Cerebellar nuclear complex (tissue), 1 donor: ENCODE data around the gene ALG12.

Experiments used
- DNase-seq, 2 experiments: peaks; one replicate each; lab custom pipeline; 2025; lab: John Stamatoyannopoulos, UW

The ALG12 gene

DNA sequence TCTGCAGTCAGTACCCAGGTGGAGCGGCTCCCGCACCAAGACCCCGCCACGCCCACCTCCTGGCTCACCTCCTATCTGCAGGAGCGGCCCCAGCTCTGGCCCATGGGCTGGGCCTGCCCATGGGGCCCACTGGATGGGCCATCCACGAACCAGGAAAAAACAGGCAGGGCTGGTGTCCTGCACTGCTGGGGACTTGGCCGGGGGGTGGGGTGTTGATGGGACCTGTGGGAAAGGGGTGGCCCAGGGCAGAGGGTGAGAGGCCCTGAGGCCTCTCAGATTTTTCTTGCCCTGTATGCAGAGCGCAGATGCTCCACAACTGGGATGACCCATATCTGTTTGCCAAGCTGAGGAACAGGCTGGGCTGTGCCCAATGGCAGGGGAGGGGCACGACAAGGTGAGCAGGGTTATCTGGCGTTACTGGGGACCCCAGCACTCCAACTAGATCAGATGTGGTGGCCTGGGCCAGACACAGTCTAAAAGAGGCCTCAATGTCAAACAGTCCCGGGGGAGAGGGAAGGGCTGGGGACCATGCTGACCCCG is 39.7 kb upstream of the ALG12 start:
- no peak for DNase-seq

DNA sequence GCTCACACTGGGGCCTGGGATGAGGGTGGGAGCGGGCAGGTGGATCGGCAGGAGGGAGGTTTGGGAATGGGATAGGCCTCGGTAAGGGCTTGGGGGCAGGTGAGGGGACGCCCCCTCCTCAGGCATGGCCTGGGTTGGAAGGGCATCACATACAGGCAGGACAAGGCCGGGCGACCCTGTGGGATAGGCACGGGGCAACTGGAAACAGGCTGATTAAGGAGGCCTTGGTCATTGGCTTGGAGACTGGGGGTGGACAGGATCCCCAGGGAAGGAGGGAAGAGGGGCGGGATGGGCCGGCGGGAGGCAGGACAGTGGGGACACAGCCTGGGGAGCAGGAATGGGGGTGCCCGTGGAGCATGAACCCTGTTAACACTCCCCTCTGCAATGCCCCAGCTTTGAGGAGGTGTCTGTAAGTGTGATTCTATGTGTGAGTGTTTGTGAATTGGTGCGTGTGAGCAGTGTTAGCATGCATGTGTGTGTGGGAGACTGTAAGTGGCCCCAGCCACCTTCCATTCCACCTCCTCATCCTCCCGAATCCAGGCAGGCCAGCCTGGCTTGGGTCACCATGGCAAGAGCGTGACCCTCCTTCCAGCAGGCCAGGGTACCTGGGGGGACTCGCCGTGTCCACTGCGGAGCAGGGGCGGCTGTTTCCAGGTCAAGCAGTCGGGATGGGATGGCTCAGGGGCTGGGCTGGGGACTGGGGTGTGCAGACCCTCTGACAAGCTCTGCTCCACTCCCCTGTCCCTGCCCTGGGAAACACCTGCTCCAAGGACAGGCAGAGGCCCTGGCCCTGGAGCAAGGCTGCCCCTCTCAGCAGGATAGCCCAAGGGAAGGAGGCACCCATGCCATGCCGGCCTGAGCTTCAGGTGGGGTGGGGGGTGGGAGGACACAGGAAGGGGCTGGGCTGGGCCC is 38.9 kb upstream of the ALG12 start:
- no peak for DNase-seq

DNA sequence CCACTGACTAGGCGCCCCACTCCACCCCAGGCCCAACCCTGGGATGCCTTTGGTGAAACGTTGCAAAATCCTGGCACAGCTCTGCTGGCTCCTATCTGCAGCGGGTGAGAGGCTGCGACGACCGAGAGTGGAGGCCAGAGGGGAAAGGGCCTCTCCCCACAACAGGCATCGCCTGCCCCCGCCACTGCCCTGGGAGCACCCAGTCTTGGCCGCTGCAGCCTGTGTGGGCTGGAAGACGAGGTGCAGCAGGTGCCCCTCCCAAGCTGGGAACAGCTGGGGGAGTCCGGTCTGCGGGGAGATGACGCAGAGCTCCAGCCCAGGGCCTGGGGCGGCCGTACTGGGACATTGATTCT is 38.2 kb upstream of the ALG12 start:
- no peak for DNase-seq

DNA sequence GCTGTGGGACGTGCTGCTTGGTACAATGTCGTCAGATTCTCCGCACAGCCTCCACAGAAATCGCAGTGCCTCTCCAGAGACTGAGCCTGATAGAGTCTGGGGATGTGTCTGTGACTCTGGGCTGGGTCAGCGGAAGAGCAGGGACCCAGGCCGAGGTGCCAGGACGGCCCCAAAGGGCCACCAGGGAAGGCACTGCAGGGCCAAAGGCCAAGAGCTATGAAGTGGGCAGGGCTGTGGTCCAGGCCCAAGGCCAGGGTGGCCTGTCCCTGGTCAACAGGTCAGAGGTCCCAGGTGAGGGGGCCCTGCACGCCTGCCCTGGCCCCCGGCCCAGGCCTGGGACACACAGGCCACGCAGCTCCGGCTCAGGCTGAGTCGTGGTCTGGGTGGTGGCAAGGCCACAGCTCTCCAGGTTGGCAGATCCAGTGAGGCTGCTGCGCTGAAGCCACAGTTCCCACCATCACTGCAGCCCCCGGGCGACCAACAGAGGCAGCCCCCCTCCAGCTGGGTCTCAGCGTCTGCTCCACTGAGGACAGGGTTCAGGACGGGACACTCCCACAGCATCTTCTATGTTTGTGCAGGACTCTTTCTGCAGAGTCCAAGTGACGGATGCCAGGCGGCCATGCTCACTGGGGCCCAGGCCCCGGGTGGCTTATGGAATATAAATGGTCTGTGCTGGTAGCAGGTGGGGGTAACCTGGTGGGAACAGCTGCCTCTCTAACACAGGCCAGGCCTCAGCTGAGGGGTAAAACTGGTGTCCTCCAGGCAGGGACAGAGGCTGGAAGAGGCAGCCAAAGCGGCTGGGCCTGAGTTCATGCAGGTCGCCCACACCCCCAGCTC is 37.6 kb upstream of the ALG12 start:
- DNase-seq, result no peak

DNA sequence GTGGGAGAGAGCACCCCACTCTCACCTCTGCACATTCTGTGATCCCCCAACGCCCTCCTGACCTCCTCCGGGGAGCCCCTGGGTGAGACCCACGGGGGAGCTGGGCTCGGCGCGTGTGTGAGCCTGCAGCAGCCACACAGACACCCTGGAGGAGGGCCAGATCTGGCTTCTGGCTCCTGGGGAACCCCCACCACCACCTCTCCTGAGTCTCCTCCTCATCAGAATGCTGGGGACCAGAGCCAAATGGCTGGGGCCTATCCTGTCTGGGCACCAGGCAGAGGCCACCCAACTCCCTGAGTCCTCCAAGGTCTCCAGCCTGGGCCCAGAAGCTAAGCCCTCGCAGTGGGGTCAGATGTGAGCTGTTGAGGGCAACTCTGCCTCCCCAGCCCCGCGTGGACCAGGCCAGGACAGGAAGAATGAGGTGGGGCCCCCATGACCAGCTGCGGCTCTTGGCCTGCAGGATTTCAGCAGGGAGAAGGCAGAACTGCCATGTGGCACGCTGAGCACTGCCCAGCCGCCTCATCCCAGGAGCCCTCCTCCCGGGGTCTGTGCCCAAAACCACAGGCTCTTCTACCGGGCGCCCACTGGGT is 36.8 kb upstream of the ALG12 start:
- no peak for DNase-seq

DNA sequence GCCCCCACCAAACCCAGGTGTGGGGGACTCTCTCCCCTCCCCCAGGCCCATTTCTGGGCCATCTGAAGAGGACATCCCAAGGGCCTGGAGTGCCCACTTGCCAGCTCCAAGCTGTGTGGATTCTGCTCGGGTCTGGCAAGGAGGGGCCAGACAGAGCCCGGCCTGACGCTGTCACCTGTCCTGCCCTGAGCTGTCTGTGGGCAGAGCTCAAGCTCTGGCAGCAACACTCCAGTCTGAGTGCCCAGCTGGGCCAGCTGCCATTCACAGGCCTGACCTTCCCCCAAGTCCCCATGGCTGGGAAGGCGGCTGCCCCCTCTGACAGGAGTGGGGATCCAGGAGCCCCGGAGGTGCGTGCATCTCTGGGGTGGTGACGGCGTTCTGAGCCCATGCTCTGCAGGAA is 36.1 kb upstream of the ALG12 start:
- DNase-seq, result no peak

DNA sequence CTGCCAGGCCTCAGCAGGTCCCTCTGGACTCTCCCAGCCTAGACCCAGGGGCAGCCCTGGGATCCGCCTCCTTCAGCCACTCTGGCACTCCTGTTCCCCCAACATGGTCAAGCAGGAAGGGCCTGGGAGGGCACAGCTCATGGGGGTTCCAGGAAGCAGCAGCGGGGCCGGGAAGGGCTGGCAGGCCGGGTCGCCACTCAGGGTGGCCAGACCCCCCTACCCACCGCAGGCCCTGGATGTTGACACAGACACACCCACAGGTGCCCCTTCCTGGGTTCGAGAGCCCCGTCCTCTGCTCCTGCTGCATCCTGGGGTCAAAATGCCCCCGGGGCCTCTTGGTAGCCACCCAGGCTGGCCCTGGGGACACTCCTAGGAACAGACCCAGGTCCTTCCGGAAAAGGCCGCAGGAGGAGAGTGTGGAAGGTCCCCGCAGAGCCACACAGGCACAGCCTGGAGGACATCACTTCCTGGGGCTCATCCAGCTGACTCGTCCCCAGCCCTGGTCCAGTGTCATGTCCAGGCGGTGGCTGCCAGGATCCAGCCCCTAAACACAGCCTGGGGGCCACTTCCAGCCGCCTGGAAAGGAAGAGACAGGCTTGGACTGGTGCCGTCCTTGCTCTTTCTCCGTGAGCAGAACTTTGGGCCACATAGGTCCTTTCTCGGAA is 35.6 kb upstream of the ALG12 start:
- no peak for DNase-seq

DNA sequence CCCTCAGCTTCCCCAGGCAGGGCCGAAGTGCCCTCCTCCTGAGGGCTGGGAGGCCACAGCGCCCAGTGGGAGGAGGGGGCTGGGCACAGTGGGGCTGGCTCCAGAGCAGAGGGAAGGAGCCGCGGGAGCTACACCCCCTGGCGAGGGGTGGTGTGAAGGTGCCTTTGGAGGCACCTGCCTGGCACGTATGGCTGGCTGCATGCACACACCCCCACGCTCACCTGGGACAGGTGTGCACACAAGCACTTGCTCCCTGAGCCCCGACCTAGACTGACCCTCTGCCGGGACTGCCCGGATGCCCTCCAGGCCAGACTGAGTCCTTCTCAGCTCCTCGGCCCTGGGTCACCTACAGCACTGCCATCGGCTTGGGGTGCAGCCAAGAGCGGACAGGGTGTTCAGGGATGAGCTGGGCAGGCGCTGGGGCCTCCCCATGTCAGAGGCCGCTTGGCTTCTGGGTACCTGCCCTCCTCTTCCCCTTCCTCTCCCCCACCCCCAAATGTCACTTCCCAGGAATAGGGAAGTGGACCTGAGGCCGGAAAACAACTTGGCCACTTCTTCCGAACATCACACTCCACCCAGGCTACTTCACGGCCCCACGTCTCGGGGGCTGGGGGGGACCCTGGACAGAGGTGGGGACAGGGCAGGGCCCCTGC is 34.9 kb upstream of the ALG12 start:
- DNase-seq, result no peak

DNA sequence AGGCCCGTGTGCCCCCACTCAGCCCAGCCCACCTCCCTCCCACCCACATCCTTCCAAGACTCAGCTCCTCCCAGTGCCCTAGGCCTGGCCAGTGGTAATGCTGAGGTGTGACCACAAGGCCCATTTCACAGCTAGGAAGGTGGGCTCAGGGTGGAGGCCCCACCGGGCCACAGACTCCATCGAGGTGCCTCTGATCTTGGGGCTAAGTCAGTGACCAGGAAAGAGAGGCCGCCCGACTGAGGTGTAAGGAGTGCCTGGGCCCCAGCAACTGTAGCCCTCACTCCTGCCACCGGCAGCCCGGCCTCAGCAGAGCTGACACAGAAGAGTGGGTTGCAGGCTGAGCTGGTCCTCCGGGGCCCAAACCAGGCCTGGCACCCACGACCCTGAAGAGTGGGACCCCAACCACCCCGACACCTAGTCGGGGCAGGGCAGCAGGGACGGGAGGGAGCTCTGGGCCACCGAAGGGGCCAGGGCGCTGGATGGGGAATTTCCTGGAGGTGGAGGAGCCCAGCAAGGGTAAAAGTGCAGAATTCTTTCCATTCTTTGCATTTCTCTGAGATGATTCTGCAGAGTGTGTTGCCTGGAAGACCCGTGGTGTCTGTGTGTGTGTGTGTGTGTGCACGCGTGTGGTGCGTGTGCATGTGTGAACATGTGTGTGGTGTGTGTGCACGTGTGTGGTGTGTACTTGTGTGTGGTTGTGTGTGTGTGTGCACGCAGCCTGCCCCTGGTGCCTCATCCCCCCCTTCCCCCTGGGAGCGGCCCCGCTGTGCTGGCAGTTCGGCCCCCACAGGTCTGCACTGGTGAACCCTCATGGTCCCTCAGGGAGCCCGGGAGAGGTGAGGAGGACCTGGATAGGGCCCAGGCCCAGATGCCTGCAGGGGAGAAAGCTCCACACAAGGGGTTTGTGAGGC is 34.0 kb upstream of the ALG12 start:
- no peak for DNase-seq

DNA sequence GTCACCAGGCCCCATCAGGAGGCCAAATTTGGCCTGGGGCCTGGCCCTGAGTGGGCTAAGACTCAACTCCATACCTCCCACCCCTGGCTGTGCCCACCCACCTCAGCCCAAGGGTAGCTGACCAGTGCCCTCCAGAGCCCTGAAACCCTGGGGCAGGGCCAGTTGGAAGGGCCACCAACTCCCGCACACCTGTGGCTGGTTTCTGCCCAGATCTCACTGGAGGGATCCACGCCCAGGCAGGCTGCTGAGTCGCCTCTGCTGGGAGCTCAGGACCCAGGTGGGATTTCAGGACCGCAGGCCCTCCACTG is 33.4 kb upstream of the ALG12 start:
- DNase-seq, result no peak

DNA sequence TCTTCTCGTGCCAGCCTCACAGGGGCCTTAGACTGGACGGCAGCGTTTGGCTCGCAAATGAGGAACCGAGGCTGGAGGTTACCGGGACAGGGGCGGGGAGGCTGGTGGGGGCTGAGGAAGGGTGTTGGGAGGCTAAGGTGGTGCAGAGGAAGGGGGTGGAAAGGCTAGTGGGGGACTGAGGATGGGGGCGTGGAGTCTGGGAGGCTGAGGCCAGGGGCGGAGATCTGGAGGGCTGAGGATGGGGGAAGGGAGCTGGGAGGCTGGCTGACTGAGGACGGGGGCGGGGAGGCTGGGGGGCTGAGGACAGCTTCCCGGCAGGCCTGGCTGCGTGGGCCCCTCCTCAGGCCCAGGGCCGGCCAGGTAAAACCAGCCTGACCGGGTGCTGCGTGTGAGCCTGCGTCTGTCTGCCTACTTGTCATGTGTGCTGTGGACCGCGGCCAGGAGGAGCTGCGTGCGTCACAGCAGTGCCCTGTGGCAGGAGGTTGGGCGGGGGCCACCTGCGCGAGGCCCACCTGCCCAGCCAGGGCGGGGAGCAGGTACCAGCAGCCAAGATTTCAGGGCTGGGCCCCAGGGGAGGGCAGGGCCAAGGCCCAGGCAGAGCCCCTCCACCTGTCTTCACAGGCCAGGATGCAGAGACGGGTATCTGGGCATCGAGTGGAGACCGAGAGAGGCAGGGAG is 32.9 kb upstream of the ALG12 start:
- DNase-seq, result no peak

DNA sequence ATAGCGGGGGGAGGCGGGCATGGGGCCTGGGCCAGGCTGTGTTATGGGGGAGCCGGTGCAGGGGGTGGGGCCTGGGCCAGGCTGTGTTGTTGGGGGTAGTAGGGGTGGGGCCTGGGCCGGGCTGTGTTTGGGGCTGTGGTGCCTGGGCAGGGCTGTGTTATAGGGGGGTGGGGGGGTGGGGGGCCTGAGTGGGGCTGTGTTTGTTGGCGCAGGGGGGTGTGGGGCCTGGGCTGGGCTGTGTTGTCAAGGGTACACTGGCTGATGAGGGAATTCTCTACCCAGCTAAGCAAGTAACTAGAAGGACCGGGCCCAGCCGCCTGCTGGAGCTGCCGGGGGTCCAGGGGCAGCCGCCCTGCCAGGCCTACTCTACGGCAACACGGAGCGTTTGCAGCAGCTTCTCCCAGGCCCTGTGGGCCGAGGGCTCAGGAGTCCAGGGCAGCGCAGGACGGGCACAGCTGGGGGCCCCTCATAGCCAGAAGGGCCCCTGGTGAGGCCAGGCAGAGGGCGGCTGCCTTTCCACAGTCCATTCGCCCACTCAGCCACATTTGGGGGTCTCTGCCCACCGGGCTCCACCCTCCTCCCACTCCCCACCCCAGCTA is 32.3 kb upstream of the ALG12 start:
- DNase-seq, result no peak

DNA sequence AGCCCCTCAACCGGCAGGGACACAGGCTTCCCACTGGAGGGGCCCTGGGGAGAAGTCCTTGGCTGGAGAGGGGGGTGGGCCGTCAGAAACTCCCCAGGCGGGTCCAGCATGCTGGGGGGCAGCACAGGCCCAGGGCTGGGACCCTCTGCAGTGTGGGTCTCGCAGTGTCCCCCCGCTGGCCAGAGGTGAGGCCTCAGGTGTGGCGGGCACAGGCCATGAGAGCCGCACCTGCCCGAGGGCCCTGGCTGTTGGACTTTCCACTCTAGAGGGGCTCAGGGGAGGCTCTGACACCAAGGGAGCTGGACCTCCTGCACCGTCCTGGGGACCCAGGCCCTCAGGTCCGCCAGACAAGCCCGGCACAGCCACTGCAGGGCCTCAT is 31.7 kb upstream of the ALG12 start:
- DNase-seq, result no peak

DNA sequence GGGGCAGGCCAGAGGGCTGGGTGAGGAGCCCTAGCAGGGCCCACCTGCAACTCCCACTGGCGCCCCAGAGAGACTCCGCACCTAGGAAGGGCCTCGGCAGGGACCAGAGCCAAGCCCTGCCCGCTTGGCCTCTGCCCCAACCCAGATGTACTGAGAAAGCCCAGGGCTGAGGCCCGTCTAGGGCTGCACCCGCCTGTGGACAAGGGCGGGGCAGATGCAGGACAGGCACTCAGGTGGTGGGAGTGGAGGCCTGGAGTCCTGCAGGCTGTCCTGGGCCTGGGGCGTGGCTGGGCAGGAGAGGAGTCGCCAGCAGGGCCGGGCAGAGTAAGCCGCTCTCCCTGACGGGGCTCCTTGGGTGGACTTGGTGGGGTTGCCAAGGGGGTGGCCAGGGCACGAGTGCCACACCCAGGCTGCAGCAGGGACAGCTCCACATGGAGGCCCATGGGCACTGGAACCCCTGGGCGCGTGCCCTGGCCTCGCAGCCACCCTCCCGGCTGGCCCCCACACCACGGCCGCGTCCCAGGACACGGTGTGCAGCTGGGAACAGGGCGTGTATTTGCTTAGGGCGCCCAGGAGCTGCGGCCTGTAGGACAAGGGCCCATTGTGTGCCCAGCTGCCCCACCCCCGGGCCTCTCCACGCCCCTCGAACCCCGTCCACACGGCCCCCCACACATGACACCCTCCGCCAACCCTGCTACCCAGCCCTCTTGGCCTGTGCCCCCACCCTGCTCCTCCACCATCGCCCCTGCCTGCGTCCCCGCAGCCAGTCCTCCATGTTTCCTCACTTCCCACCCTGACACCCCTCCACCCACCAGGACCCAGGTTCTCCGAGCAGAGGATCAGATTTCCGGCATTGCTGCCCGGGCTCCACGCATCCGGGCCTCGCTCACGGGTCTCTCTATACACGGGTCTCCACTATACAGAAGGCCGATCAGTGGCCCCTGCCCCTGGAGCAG is 31.0 kb upstream of the ALG12 start:
- DNase-seq, result no peak

DNA sequence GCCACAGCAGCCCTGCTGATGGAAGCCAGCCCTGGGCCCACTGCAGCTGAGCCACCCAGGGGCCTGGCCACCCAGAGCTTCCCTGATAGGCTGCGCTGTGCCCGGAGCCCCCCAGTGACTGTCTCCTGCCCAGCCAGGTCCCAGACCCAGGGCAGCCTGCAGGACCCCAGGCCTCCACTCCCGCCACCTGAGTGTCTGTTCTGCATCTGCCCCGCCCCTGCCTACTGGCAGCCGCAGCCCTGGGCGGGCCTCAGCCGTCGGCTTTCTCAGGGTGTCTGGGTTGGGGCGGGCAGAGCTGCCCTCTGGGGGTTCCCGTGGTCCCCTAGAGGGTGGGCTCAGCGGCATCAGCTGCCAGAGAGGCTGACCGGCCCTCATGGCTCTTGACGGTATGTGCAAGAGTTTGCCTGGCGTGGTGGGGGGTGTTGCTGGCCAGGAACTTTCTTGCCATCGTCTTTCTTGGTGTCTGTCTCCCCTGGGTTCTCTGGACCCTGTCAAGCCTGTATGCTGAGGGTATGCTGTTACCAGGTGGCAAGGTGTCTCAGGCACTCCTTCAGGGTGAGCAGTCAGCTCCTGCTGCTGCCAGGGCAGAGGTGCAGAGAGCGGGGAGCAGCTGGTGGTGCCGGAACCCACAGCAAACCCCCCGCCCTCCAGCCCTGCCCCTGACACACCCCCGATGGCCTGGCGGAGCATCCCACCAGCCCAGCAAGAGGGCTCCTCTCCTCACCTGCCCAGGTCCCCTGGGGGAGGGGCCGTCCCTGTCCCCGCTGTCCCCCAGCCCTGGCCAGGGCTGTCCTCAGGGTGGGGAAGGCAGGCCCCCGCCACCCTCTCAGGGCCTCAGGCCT is 30.1 kb upstream of the ALG12 start:
- DNase-seq, result no peak

DNA sequence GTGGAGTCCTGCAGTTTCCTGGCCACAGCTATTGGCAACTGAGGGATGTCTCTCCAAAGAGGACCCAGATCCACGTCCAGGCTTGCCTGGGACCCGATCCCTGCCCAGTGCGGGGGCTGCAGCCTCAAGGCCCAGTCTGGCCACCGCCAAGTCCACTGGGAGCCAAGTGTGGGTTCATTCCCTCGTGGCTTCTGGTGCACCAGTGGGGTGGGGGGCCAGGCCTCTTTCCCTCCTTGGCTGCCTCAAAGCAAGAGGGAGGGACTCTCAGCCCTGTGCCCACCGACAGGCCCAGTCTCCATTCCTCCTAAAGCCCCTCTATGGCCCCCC is 29.0 kb upstream of the ALG12 start:
- DNase-seq, result no peak

DNA sequence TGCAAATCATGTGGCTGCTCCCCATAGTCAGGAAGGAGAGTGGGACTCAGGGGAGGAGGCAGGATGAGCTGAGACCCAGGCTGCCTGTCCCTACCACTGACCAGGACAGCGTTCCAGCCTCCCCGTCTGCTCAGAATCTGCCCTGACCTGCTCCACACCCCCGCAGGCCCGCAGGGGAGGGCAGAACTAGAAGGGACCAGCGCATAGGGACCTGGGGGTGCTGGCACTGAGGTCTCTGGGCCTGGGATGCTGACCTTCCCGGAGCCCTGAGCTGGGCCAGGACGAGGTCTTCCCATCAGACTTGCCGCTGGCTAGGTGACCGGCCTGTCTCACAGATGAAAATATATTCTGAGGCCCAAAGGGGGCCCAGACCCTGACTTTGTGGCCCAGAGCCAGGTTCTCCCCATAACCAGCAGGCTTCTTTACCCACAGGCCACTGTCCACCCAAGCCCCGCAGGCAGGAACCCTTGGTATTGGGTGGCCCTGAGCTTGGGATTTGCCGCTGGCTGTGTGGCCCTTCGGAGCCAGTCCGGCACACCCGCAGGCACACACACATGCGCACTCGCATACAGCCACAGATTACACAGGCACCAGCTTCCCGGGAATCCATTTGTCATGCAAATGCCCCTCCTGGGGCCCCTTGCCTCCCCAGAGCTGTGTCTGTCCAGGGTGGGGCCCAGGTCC is 28.5 kb upstream of the ALG12 start:
- DNase-seq, result no peak
